Esophagus muscularis mucosa (tissue), 4 donors: ENCODE measurements around the gene TRAK1. TPM values are rescaled to one million over a fixed set of nuclear protein-coding genes. Genes with fewer than 3 reads are reported as not detected.

ENCODE experiments used
- DNase-seq: peaks from one replicate; pipeline ENCODE4 v3.0.0-alpha.2; 2017; ENCODE audit errors: extremely low spot score
- H3K27ac ChIP-seq, 4 donors: fragments of 200-600 bp; sonication (generic); replicated peaks in 1 of 4; 1 replicate in 3 of 4; 2 replicates in 1 of 4; pipeline ENCODE4 v1.5.1; 2016 to 2019; ENCODE audit warnings: mild to moderate bottlenecking in 1 of 4
- H3K27me3 ChIP-seq, 4 donors: fragments of 200-600 bp; sonication (generic); one replicate each; pipeline versions ENCODE4 v1.5.1 to v1.6.0; 2016 to 2019
- H3K36me3 ChIP-seq, 4 donors: fragments of 200-600 bp; sonication (generic); one replicate each; pipeline ENCODE4 v1.5.1; 2016 to 2019
- H3K4me1 ChIP-seq, 4 donors: fragments of 200-600 bp; sonication (generic); one replicate each; pipeline ENCODE4 v1.5.1; 2016 to 2019
- H3K4me3 ChIP-seq, 4 donors: fragments of 200-600 bp; sonication (generic); 1 replicate in 2 of 4; 2 replicates in 2 of 4; pipeline ENCODE4 v1.5.1; 2016 to 2019; ENCODE audit warnings: mild to moderate bottlenecking in 4 of 4, moderate library complexity in 1 of 4
- H3K9me3 ChIP-seq, 4 donors: fragments of 200-600 bp; sonication (generic); 1 replicate in 3 of 4; 2 replicates in 1 of 4; pipeline ENCODE4 v1.5.1; 2016 to 2019
- EP300 ChIP-seq: sonication (generic); formaldehyde crosslinking; IDR thresholded peaks from one replicate; pipeline ENCODE4 v1.6.1; 2017; ENCODE audit warnings: antibody characterized with exemption
- POLR2A ChIP-seq: fragments of 450-650 bp; IDR thresholded peaks from one replicate; pipeline ENCODE4 v1.6.1; 2017; ENCODE audit warnings: antibody characterized with exemption, moderate library complexity, mild to moderate bottlenecking, low read depth
- POLR2AphosphoS5 ChIP-seq, 2 donors: sonication (generic); formaldehyde crosslinking; IDR thresholded peaks; one replicate each; pipeline ENCODE4 v1.6.1; 2017; ENCODE audit warnings: antibody characterized with exemption in 2 of 2
- WGBS: methylation state at CpG from one replicate; pipeline ENCODE4 v1.1.5; 2018; 5-methylcytosine and 5-hydroxymethylcytosine counted together
- intact Hi-C: fragments of 100-400 bp; cut with DNase I; formaldehyde crosslinking; loops from one replicate; pipeline ENCODE4 v1.15.1; 2023
- total RNA-seq, 4 donors: library from RNA; depleted of rRNA; stranded (reverse); fragments of >200 nt; gene quantifications; one replicate each; pipeline versions ENCODE4 v1.1.0 to v1.2.1, GENCODE V29; 2016
- TF ChIP-seq, protein P1 (sequence below), 3 experiments: fragments of 200-600 bp in 2 of 3; fragments of 450-650 bp in 1 of 3; sonication (generic) in 2 of 3; IDR thresholded peaks; one replicate each; pipeline ENCODE4 v1.5.1; 2017 to 2019; ENCODE audit warnings: antibody characterized with exemption in 3 of 3, mild to moderate bottlenecking in 2 of 3, moderate library complexity in 1 of 3

Gene TRAK1
- total RNA-seq, 4 donors from 2014 or later = 45.7 to 74.8 (median 57.7) TPM

- Histone ChIP-seq H3K4me1 (peaks cover 34 to 50% (median 39%) of the 10 kb centered on the region in 4 donors), H3K27ac (no peak overlapping the region), H3K36me3 (no peaks in the 10 kb centered on the region), H3K4me3 (no peak overlapping the region), H3K9me3 (no peaks in the 10 kb centered on the region), H3K27me3 (no peaks in the 10 kb centered on the region)
- DNase-seq = no peak
- TF ChIP-seq, protein P1, sequence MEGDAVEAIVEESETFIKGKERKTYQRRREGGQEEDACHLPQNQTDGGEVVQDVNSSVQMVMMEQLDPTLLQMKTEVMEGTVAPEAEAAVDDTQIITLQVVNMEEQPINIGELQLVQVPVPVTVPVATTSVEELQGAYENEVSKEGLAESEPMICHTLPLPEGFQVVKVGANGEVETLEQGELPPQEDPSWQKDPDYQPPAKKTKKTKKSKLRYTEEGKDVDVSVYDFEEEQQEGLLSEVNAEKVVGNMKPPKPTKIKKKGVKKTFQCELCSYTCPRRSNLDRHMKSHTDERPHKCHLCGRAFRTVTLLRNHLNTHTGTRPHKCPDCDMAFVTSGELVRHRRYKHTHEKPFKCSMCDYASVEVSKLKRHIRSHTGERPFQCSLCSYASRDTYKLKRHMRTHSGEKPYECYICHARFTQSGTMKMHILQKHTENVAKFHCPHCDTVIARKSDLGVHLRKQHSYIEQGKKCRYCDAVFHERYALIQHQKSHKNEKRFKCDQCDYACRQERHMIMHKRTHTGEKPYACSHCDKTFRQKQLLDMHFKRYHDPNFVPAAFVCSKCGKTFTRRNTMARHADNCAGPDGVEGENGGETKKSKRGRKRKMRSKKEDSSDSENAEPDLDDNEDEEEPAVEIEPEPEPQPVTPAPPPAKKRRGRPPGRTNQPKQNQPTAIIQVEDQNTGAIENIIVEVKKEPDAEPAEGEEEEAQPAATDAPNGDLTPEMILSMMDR (IDR thresholded peaks at IDR 0.05) = no peak
- no peak for TF ChIP-seq POLR2A
- no peak for TF ChIP-seq EP300
- no peak for TF ChIP-seq POLR2AphosphoS5 (IDR thresholded peaks at IDR 0.05)
- intact Hi-C loops = no loop called here
- WGBS = 86% methylated on average over 8 of the region's 8 CpGs
These were observed 58.4 kb downstream of the TRAK1 start for GRCh38 chr3:42149532-42149931.

GRCh38 chr3:42149975-42150374, 58.8 kb downstream of the TRAK1 start:
- Histone ChIP-seq H3K36me3 (no peaks in the 10 kb centered on the region), H3K4me1 (peaks cover 34 to 50% (median 39%) of the 10 kb centered on the region in 4 donors), H3K27me3 (no peaks in the 10 kb centered on the region), H3K9me3 (no peaks in the 10 kb centered on the region), H3K4me3 (no peak overlapping the region), H3K27ac (no peak overlapping the region)
- 95% methylated on average over 3 of the region's 3 CpGs for WGBS
- intact Hi-C loops = no loop called here
- TF ChIP-seq, protein P1 (IDR thresholded peaks at IDR 0.05) = no peak
- TF ChIP-seq EP300 (no peak), POLR2AphosphoS5 (IDR thresholded peaks at IDR 0.05) (no peak), POLR2A (no peak)
- DNase-seq = no peak

DNA sequence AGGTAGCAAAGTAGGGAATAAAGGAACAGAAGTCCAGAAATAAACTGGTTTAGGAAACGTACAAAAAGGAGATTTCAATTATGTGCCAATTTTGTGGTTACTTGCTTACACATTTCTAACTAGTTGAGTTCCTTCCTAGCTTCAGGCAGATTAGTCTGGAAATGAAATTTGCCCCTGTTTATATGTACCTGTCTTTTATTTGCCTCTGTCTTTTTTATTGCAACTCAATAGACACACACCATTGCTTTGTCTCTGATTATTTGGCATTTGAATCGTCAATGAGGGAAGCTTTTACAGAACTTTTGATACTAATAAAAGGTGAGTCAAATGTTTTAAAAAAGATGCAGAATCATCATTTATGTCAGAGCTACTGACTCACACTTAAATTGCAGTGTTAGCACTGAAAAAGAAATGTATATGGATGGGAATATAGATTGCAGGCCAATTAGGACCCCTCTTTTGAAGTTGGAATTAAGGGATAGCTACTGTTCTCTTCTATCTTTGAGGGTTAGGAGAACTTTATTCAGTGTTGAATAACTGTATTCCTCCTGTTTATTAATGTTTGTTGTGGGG, 60.5 kb downstream of the TRAK1 start:
- 63% methylated on average over 2 of the region's 2 CpGs for WGBS
- no peak overlapping the region for H3K27ac ChIP-seq
- TF ChIP-seq, protein P1 (IDR thresholded peaks at IDR 0.05) = no peak
- TF ChIP-seq POLR2A (no peak), POLR2AphosphoS5 (IDR thresholded peaks at IDR 0.05) (no peak), EP300 (no peak)
- intact Hi-C loops = no loop called here
- no peaks in the 10 kb centered on the region for H3K27me3 ChIP-seq
- H3K4me1 ChIP-seq = peaks cover 34 to 50% (median 39%) of the 10 kb centered on the region in 4 donors
- H3K9me3 ChIP-seq = no peaks in the 10 kb centered on the region
- no peak overlapping the region for H3K4me3 ChIP-seq
- no peak for DNase-seq
- no peaks in the 10 kb centered on the region for H3K36me3 ChIP-seq

- Histone ChIP-seq H3K4me3 (no peak overlapping the region), H3K9me3 (no peaks in the 10 kb centered on the region), H3K4me1 (peaks cover 34 to 50% (median 39%) of the 10 kb centered on the region in 4 donors), H3K27me3 (no peaks in the 10 kb centered on the region), H3K36me3 (no peaks in the 10 kb centered on the region), H3K27ac (no peak overlapping the region)
- DNase-seq = no peak
- intact Hi-C loops = no loop called here
- TF ChIP-seq EP300 = no peak
- WGBS = 80% methylated on average over 5 of the region's 5 CpGs
These were observed 61.0 kb downstream of the TRAK1 start for GRCh38 chr3:42152193-42152592.

DNA sequence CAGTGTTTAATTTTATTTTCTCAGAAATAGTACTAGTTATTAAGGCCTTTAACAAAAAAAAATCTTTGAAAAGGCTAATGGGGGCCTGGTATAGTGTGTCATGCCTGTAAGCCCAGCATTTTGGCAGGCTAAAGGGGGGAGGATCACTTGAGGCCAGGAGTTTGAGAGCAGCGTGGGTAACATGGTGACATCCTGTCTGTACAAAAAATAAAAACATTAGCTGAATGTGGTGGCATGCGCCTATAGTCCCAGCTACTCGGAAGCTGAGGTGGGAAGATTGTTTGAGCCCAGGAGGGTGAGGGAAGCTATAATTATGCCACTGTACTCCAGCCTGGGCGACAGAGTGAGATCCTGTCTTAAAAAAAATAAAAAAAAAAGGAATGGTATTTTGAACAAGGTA, 61.9 kb downstream of the TRAK1 start:
- TF ChIP-seq EP300 (no peak), POLR2A (no peak)
- TF ChIP-seq, protein P1 (IDR thresholded peaks at IDR 0.05) = no peak
- 78% methylated on average over 4 of the region's 4 CpGs for WGBS
- intact Hi-C loops = no loop called here
- no peak overlapping the region for H3K27ac ChIP-seq
- no peaks in the 10 kb centered on the region for H3K36me3 ChIP-seq
- H3K4me1 ChIP-seq = peaks cover 34 to 49% (median 38%) of the 10 kb centered on the region in 4 donors
- H3K4me3 ChIP-seq = no peak overlapping the region
- H3K27me3 ChIP-seq = no peaks in the 10 kb centered on the region
- no peak for DNase-seq
- H3K9me3 ChIP-seq = no peaks in the 10 kb centered on the region
